Measurements from ENCODE around the gene LUC7L.

DNA sequence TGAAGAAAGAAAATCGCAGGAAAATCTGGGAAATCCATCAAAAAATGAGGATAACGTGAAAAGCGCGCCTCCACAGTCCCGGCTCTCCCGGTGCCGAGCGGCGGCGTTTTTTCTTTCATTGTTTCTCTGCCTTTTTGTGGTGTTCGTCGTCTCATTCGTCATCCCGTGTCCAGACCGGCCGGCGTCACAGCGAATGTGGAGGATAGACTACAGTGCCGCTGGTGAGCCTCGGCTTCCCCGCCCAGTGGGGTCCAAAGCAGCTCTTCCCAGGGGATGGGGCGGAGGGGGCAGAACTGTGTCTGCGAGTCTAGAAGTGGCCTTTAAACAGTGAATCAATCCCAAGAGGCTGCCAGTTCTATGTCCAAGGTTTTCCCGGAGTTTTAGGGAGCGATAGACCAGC is 25.2 kb upstream of the LUC7L start:
- TF ChIP-seq, protein P1, sequence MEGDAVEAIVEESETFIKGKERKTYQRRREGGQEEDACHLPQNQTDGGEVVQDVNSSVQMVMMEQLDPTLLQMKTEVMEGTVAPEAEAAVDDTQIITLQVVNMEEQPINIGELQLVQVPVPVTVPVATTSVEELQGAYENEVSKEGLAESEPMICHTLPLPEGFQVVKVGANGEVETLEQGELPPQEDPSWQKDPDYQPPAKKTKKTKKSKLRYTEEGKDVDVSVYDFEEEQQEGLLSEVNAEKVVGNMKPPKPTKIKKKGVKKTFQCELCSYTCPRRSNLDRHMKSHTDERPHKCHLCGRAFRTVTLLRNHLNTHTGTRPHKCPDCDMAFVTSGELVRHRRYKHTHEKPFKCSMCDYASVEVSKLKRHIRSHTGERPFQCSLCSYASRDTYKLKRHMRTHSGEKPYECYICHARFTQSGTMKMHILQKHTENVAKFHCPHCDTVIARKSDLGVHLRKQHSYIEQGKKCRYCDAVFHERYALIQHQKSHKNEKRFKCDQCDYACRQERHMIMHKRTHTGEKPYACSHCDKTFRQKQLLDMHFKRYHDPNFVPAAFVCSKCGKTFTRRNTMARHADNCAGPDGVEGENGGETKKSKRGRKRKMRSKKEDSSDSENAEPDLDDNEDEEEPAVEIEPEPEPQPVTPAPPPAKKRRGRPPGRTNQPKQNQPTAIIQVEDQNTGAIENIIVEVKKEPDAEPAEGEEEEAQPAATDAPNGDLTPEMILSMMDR (IDR thresholded peaks at IDR 0.05) = no peak
- no peak for TF ChIP-seq POLR2A (IDR thresholded peaks at IDR 0.05)
- no peak for TF ChIP-seq EP300 (IDR thresholded peaks at IDR 0.05)
